Small intestine (tissue), 7 donors: ENCODE measurements around the gene SEC11A. TPM values are rescaled to one million over a fixed set of nuclear protein-coding genes. Genes with fewer than 3 reads are reported as not detected.
"Not testable (repeated sequence)": the region's sequence is repeated elsewhere in the genome, so short reads cannot be mapped to it uniquely, and the experiment has no call there.

Experiments used
- DNase-seq, 2 donors: peaks; one replicate each; pipeline versions ENCODE4 v3.0.0 to v3.0.0-alpha.2; 2013
- FAIRE-seq: peaks from 2 replicates; lab custom pipeline; 2012; peaks lifted over from hg19 to GRCh38; lab: Jason Lieb, UNC
- H3K27ac ChIP-seq, 3 donors: one replicate each; pipeline ENCODE4 v1.5.1; 2013; ENCODE audit warnings: low read length in 2 of 3, mild to moderate bottlenecking in 2 of 3, control low read depth in 1 of 3, inconsistent platforms in 1 of 3, low read depth in 1 of 3, moderate library complexity in 1 of 3
- H3K27me3 ChIP-seq, 3 donors: one replicate each; pipeline ENCODE4 v1.6.1; 2013; ENCODE audit warnings: low read length in 3 of 3, inconsistent platforms in 1 of 3; ENCODE audit not compliant: control insufficient read depth in 3 of 3, insufficient read depth in 3 of 3
- H3K36me3 ChIP-seq, 3 donors: one replicate each; pipeline ENCODE4 v1.6.1; 2013; ENCODE audit warnings: low read length in 3 of 3, inconsistent platforms in 1 of 3, low read depth in 1 of 3, mild to moderate bottlenecking in 1 of 3, moderate library complexity in 1 of 3; ENCODE audit not compliant: control insufficient read depth in 3 of 3, insufficient read depth in 2 of 3
- H3K4me1 ChIP-seq, 3 donors: one replicate each; pipeline ENCODE4 v1.6.1; 2013; ENCODE audit warnings: low read length in 2 of 3, inconsistent platforms in 1 of 3, low read depth in 1 of 3, mild to moderate bottlenecking in 1 of 3, moderate library complexity in 1 of 3; ENCODE audit not compliant: control insufficient read depth in 3 of 3, insufficient read depth in 2 of 3
- H3K4me3 ChIP-seq, 3 donors: one replicate each; pipeline ENCODE4 v1.5.1; 2013; ENCODE audit warnings: low read length in 3 of 3, control low read depth in 1 of 3, inconsistent platforms in 1 of 3, low read depth in 1 of 3, mild to moderate bottlenecking in 1 of 3, moderate library complexity in 1 of 3
- H3K9me3 ChIP-seq, 2 donors: one replicate each; pipeline ENCODE4 v1.6.1; 2013; ENCODE audit warnings: low read depth in 1 of 2, low read length in 1 of 2; ENCODE audit not compliant: control insufficient read depth in 2 of 2, insufficient read depth in 1 of 2
- WGBS, 3 donors: extraction: QIAGEN DNeasy Blood & Tissue Kit; methylation state at CpG; one replicate each; pipeline ENCODE4 v1.1.7; 2013; 5-methylcytosine and 5-hydroxymethylcytosine counted together
- polyA plus RNA-seq, 4 donors: library from polyadenylated mRNA; stranded (reverse) in 3 of 4; unstranded in 1 of 4; fragments of 200-250 nt in 3 of 4; fragments of 120-200 nt in 1 of 4; gene quantifications; one replicate each; pipeline versions ENCODE4 v1.2.1 to v1.2.3, GENCODE V29; 2013
- donor health status: healthy with polysubstance abuse.
- donor health status: control.
- donor health status: control.
- donor health status: Bipolar disorder and iron deficiency.
- donor health status: healthy.

Gene SEC11A
- polyA plus RNA-seq, 4 donors, result 110 to 156 (median 148) TPM

GRCh38 chr15:84689858-84690257 is 26.1 kb downstream of the SEC11A start:
- Histone ChIP-seq H3K36me3 (peaks cover 4 to 36% (median 4%) of the 10 kb centered on the region in 3 donors), H3K27me3 (no peaks in the 10 kb centered on the region), H3K4me1 (no peaks in the 10 kb centered on the region), H3K27ac (no peak overlapping the region), H3K9me3 (no peaks in the 10 kb centered on the region), H3K4me3 (no peak overlapping the region)
- 91 to 95% (median 95%) methylated on average over 4 of the region's 4 CpGs for WGBS, 3 donors
- no peak for DNase-seq
- no peak for FAIRE-seq

GRCh38 chr15:84686446-84686845 is 29.5 kb downstream of the SEC11A start:
- H3K27ac ChIP-seq, H3K27me3 ChIP-seq, H3K9me3 ChIP-seq, H3K4me1 ChIP-seq, H3K4me3 ChIP-seq, FAIRE-seq, DNase-seq: not testable (repeated sequence)
- 84 to 97% (median 95%) methylated on average over 7 of the region's 7 CpGs for WGBS, 3 donors
- H3K36me3 ChIP-seq, result peaks cover 4 to 43% (median 6%) of the 10 kb centered on the region in 3 donors

- Histone ChIP-seq H3K36me3 (peaks cover 5 to 37% (median 5%) of the 10 kb centered on the region in 3 donors), H3K27me3 (no peaks in the 10 kb centered on the region), H3K4me1 (no peaks in the 10 kb centered on the region), H3K27ac (no peak overlapping the region), H3K4me3 (no peak overlapping the region), H3K9me3 (no peaks in the 10 kb centered on the region)
- no peak for FAIRE-seq
- 80 to 86% (median 86%) methylated on average over 5 of the region's 5 CpGs for WGBS, 3 donors
- DNase-seq, result no peak
Measured at GRCh38 chr15:84685304-84685703, 30.6 kb downstream of the SEC11A start.

GRCh38 chr15:84684092-84684491 is 31.8 kb downstream of the SEC11A start:
- DNase-seq (no peak), FAIRE-seq (no peak)
- WGBS, 3 donors, result 69 to 91% (median 83%) methylated on average over 1 of the region's 1 CpG
- no peaks in the 10 kb centered on the region for H3K9me3 ChIP-seq
- H3K4me3 ChIP-seq, result no peak overlapping the region
- H3K27ac ChIP-seq, result no peak overlapping the region
- H3K4me1 ChIP-seq, result no peaks in the 10 kb centered on the region
- peaks cover 2 to 33% (median 5%) of the 10 kb centered on the region in 3 donors for H3K36me3 ChIP-seq
- H3K27me3 ChIP-seq, result no peaks in the 10 kb centered on the region

GRCh38 chr15:84681831-84682230 is 34.1 kb downstream of the SEC11A start:
- peaks cover 5 to 35% (median 6%) of the 10 kb centered on the region in 3 donors for H3K36me3 ChIP-seq
- no peaks in the 10 kb centered on the region for H3K27me3 ChIP-seq
- no peaks in the 10 kb centered on the region for H3K9me3 ChIP-seq
- no peak overlapping the region for H3K4me3 ChIP-seq
- H3K27ac ChIP-seq, result no peak overlapping the region
- DNase-seq, result no peak
- FAIRE-seq, result no peak
- 90 to 95% (median 91%) methylated on average over 3 of the region's 3 CpGs for WGBS, 3 donors
- no peaks in the 10 kb centered on the region for H3K4me1 ChIP-seq

GRCh38 chr15:84671211-84671610 is 44.7 kb downstream of the SEC11A start:
- no peak for DNase-seq
- H3K9me3 ChIP-seq, result no peaks in the 10 kb centered on the region
- H3K36me3 ChIP-seq, result peaks cover 0 to 22% (median 9%) of the 10 kb centered on the region in 3 donors
- FAIRE-seq, result no peak
- no peak overlapping the region for H3K27ac ChIP-seq
- no peaks in the 10 kb centered on the region for H3K27me3 ChIP-seq
- H3K4me1 ChIP-seq, result peaks cover 0 to 4% (median 0%) of the 10 kb centered on the region in 3 donors
- H3K4me3 ChIP-seq, result no peak overlapping the region

- H3K27ac ChIP-seq, result no peak overlapping the region
- FAIRE-seq (no peak), DNase-seq (no peak)
Measured at GRCh38 chr15:84669726-84670125, 46.2 kb downstream of the SEC11A start.

GRCh38 chr15:84668221-84668982 is 47.5 kb downstream of the SEC11A start:
- no peak for DNase-seq
- H3K27ac ChIP-seq, result no peak overlapping the region
- H3K36me3 ChIP-seq, result peaks cover 3 to 18% (median 13%) of the 10 kb centered on the region in 3 donors
- FAIRE-seq, result no peak
- H3K4me1 ChIP-seq, result no peaks in the 10 kb centered on the region
- H3K4me3 ChIP-seq, result no peak overlapping the region
- no peaks in the 10 kb centered on the region for H3K27me3 ChIP-seq
- H3K9me3 ChIP-seq, result no peaks in the 10 kb centered on the region
- WGBS, 3 donors, result 95 to 100% (median 96%) methylated on average over 3 of the region's 3 CpGs

More at GRCh38 chr15:84669726-84670125, 46.2 kb downstream of the SEC11A start:
- peaks cover 0 to 3% (median 0%) of the 10 kb centered on the region in 3 donors for H3K4me1 ChIP-seq
- peaks cover 3 to 24% (median 13%) of the 10 kb centered on the region in 3 donors for H3K36me3 ChIP-seq
- 85 to 92% (median 89%) methylated on average over 8 of the region's 8 CpGs for WGBS, 3 donors
- H3K27me3 ChIP-seq, result no peaks in the 10 kb centered on the region
- H3K9me3 ChIP-seq, result no peaks in the 10 kb centered on the region
- H3K4me3 ChIP-seq, result no peak overlapping the region
